ENCODE results near the gene PREPL. TPM values are rescaled to one million over a fixed set of nuclear protein-coding genes. Genes with fewer than 3 reads are reported as not detected.
A peak's percentile ranks its signal among the peaks of the same experiment; 100 is the strongest.

PREPL gene
- total and polyA plus RNA-seq, 2 of the 13 experiments (the other 11 are each of a cell fraction or from before 2014, with no cell fraction given) = 19.7 to 34.3 TPM

DNA sequence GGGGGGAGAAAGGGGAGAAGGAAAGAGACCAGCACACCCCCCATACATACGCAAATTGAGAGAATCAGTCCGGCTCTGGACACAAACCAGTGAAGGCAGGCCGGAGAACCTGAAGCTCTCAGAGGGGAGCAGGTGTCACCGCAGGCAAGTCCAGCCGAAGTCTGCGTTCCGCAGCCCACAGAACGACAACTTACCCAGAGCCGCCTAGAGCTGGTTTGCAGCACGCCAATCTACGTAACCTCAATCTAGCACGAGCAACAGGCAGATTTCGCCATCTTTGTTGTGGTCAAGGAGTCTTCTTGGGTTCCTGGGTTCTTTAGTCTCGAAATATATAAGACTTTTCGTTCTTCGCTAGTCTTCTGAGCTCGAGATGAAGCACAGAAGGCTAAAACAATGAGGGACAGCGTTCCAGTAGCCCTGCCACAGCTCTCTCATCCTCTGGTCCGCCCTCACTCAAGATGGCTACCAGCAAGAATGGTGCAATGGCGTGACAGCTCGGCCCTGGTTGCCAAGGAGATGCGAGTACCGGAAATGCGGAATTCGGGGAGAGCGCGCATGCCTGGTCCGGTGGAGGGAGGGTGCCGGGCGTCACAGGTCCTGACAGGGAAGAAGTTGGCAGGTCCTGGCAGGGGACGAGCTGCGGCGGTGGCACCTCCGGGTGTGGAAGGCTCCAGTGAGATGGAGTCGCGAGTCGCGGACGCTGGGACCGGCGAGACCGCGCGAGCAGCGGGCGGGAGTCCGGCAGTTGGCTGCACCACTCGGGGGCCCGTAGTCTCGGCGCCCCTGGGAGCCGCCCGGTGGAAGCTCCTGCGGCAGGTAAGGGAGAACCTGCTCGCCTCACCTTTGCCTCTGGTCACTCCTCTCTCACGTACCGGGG is at the start of gene PREPL, which contains the start of gene CAMKMT (continued):
- TF ChIP-seq ZNF275 (CRISPR knock-in tag; IDR thresholded peaks at IDR 0.05; ENCODE audit: borderline replicate concordance) (0 out of 2 replicates have a peak, but pooled peaks have one; percentile 73), JUND (CRISPR knock-in tag; IDR thresholded peaks at IDR 0.05) (no peak), ZNF230 (CRISPR knock-in tag; IDR thresholded peaks at IDR 0.05) (peak; percentile 50), ZNF10 (CRISPR knock-in tag; IDR thresholded peaks at IDR 0.05; ENCODE audit: borderline replicate concordance, low read depth) (no peak), RFX5 (IDR thresholded peaks at IDR 0.05; ENCODE audit: low read depth, low read length) (0 out of 2 replicates have a peak, but pooled peaks have one; percentile 8), KDM2A (CRISPR knock-in tag; IDR thresholded peaks at IDR 0.05; ENCODE audit: borderline replicate concordance, low read depth) (peak; percentile 92), ZNF563 (CRISPR knock-in tag; IDR thresholded peaks at IDR 0.05) (peak; percentile 82; the same call in 1 of the 2 replicates), HES4 (CRISPR knock-in tag; IDR thresholded peaks at IDR 0.05; ENCODE audit: borderline replicate concordance) (peak; percentile 90; the same call in 1 of the 2 replicates), SRSF4 (IDR thresholded peaks at IDR 0.05; ENCODE audit: low read depth, low read length, poor library complexity, severe bottlenecking) (no peak), ARNT (IDR thresholded peaks at IDR 0.05) (no peak), ZNF781 (CRISPR knock-in tag; IDR thresholded peaks at IDR 0.05; ENCODE audit: borderline replicate concordance, not compliant biosample characterization) (no peak), RBFOX2 (IDR thresholded peaks at IDR 0.05; ENCODE audit: low read depth, low read length) (peak; percentile 88), RXRB (CRISPR knock-in tag; IDR thresholded peaks at IDR 0.05; ENCODE audit: borderline replicate concordance) (peak; percentile 67), ZNF816 (CRISPR knock-in tag; IDR thresholded peaks at IDR 0.05; ENCODE audit: borderline replicate concordance) (no peak; the same call in 1 of the 2 replicates), MXD4 (CRISPR knock-in tag; IDR thresholded peaks at IDR 0.05) (peak; percentile 84), ETS1 (CRISPR knock-in tag; IDR thresholded peaks at IDR 0.05) (peak; percentile 89; the same call in 1 of the 2 replicates), ZNF713 (CRISPR knock-in tag; IDR thresholded peaks at IDR 0.05) (peak; percentile 64; the same call in 1 of the 2 replicates), ARID2 (CRISPR knock-in tag; IDR thresholded peaks at IDR 0.05; ENCODE audit: borderline replicate concordance) (no peak), NR2F6 (IDR thresholded peaks at IDR 0.05) (no peak), NR2F6 (CRISPR knock-in tag; IDR thresholded peaks at IDR 0.05) (0 out of 2 replicates have a peak, but pooled peaks have one; percentile 42), MAFG (CRISPR knock-in tag; IDR thresholded peaks at IDR 0.05) (no peak), MXD1 (CRISPR knock-in tag; IDR thresholded peaks at IDR 0.05) (peak; percentile 80), ZFYVE20 (CRISPR knock-in tag; IDR thresholded peaks at IDR 0.05; ENCODE audit: borderline replicate concordance, low read depth) (no peak), ZBTB42 (CRISPR knock-in tag; IDR thresholded peaks at IDR 0.05) (peak; percentile 77), GLI4 (CRISPR knock-in tag; IDR thresholded peaks at IDR 0.05; ENCODE audit: borderline replicate concordance) (0 out of 2 replicates have a peak, but pooled peaks have one; percentile 51), SP140L (CRISPR knock-in tag; IDR thresholded peaks at IDR 0.05; ENCODE audit: borderline replicate concordance) (no peak; the same call in 1 of the 2 replicates), ZKSCAN1 (IDR thresholded peaks at IDR 0.05; ENCODE audit: low read length) (no peak), ZNF761 (CRISPR knock-in tag; conservative IDR thresholded peaks at IDR 0.05) (no peak; the same call in none of the 2 replicates), ZNF564 (CRISPR knock-in tag; IDR thresholded peaks at IDR 0.05) (peak; percentile 88)
